Gastrocnemius medialis (tissue), 4 donors: ENCODE data around the gene CEBPG. TPM values are rescaled to one million over a fixed set of nuclear protein-coding genes. Genes with fewer than 3 reads are reported as not detected.

Experiments
- ATAC-seq, 2 donors: fragments of 150-250 bp; one replicate each; pipeline ENCODE4 v1.9.1; 2016
- DNase-seq, 2 donors: peaks; one replicate each; pipeline ENCODE4 v3.0.0-alpha.2; 2019
- H3K27ac ChIP-seq, 4 donors: fragments of 200-600 bp; sonication (generic); 1 replicate in 1 of 4; 2 replicates in 3 of 4; pipeline ENCODE4 v1.5.1; 2016 to 2018; ENCODE audit warnings: mild to moderate bottlenecking in 2 of 4, moderate library complexity in 1 of 4
- H3K27me3 ChIP-seq, 3 donors: fragments of 200-600 bp; sonication (generic) in 2 of 3; 1 replicate in 1 of 3; 2 replicates in 2 of 3; pipeline versions ENCODE4 v1.5.1 to v1.6.0; 2016 to 2019; ENCODE audit warnings: mild to moderate bottlenecking in 1 of 3, moderate library complexity in 1 of 3
- H3K36me3 ChIP-seq, 2 donors: fragments of 200-600 bp; sonication (generic) in 1 of 2; one replicate each; pipeline ENCODE4 v1.5.1; 2017 to 2018
- H3K4me1 ChIP-seq, 2 donors: fragments of 200-600 bp; sonication (generic) in 1 of 2; one replicate each; pipeline ENCODE4 v1.5.1; 2016 to 2017; ENCODE audit warnings: mild to moderate bottlenecking in 2 of 2
- H3K4me3 ChIP-seq, 4 donors: fragments of 200-600 bp; sonication (generic) in 3 of 4; 1 replicate in 1 of 4; 2 replicates in 3 of 4; pipeline ENCODE4 v1.5.1; 2016 to 2019; ENCODE audit warnings: mild to moderate bottlenecking in 2 of 4
- H3K9me3 ChIP-seq, 3 donors: fragments of 200-600 bp; sonication (generic) in 2 of 3; 1 replicate in 1 of 3; 2 replicates in 2 of 3; pipeline ENCODE4 v1.5.1; 2016 to 2019
- POLR2A ChIP-seq, 2 donors: fragments of 450-650 bp; IDR thresholded peaks; one replicate each; pipeline ENCODE4 v1.6.1; 2017; ENCODE audit warnings: antibody characterized with exemption in 2 of 2, mild to moderate bottlenecking in 2 of 2, moderate library complexity in 2 of 2
- in situ Hi-C, 4 donors: fragments of 200-750 bp; cut with MboI; loops; one replicate each; pipeline versions ENCODE4 v1.15.0 to v1.8.0; 2017; ENCODE audit warnings: low sequenced_read_pairs in 4 of 4
- intact Hi-C: fragments of 100-400 bp; cut with DNase I; formaldehyde crosslinking; loops from one replicate; pipeline ENCODE4 v1.15.1; 2023; ENCODE audit warnings: low total_unique reads
- total RNA-seq, 4 donors: library from RNA; depleted of rRNA; stranded (reverse); fragments of >200 nt; gene quantifications; one replicate each; pipeline versions ENCODE4 v1.1.0 to v1.2.3, GENCODE V29; 2016
- TF ChIP-seq, protein P1 (sequence below), 5 experiments: fragments of 450-650 bp in 3 of 5; fragments of 200-600 bp in 2 of 5; sonication (generic) in 2 of 5; IDR thresholded peaks in 4 of 5; conservative IDR thresholded peaks in 1 of 5; 1 replicate in 4 of 5; 2 replicates in 1 of 5; pipeline ENCODE4 v1.5.1; 2016 to 2019; ENCODE audit warnings: antibody characterized with exemption in 5 of 5, mild to moderate bottlenecking in 3 of 5, moderate library complexity in 3 of 5

Gene CEBPG
- total RNA-seq, 4 donors from 2014 or later = 44.2 to 50.1 (median 46.1) TPM

DNA sequence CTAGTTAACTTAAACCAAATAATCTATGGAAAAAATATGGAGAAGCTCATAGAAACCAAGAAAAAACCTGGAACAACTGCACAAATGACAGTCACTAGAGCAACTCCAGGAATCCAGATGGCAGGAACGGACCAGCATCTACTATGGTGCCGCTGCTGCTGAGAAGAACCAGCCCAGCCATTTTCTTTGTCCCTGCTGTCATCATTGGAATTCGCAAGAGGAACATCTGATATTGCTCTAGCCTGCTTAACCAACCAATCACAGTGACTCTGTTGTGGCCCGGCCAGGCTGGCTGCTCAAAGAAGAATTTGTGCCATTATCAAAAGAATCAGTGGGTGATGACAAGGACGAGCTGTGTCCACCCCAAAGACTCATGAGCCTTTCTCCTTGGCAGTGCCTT lies 38.1 kb upstream of the CEBPG start:
- TF ChIP-seq POLR2A (IDR thresholded peaks at IDR 0.05) = no peak
- TF ChIP-seq, protein P1, sequence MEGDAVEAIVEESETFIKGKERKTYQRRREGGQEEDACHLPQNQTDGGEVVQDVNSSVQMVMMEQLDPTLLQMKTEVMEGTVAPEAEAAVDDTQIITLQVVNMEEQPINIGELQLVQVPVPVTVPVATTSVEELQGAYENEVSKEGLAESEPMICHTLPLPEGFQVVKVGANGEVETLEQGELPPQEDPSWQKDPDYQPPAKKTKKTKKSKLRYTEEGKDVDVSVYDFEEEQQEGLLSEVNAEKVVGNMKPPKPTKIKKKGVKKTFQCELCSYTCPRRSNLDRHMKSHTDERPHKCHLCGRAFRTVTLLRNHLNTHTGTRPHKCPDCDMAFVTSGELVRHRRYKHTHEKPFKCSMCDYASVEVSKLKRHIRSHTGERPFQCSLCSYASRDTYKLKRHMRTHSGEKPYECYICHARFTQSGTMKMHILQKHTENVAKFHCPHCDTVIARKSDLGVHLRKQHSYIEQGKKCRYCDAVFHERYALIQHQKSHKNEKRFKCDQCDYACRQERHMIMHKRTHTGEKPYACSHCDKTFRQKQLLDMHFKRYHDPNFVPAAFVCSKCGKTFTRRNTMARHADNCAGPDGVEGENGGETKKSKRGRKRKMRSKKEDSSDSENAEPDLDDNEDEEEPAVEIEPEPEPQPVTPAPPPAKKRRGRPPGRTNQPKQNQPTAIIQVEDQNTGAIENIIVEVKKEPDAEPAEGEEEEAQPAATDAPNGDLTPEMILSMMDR (IDR thresholded peaks at IDR 0.05 in 4 of 5, conservative IDR thresholded peaks at IDR 0.05 in 1 of 5) = no peak

DNA sequence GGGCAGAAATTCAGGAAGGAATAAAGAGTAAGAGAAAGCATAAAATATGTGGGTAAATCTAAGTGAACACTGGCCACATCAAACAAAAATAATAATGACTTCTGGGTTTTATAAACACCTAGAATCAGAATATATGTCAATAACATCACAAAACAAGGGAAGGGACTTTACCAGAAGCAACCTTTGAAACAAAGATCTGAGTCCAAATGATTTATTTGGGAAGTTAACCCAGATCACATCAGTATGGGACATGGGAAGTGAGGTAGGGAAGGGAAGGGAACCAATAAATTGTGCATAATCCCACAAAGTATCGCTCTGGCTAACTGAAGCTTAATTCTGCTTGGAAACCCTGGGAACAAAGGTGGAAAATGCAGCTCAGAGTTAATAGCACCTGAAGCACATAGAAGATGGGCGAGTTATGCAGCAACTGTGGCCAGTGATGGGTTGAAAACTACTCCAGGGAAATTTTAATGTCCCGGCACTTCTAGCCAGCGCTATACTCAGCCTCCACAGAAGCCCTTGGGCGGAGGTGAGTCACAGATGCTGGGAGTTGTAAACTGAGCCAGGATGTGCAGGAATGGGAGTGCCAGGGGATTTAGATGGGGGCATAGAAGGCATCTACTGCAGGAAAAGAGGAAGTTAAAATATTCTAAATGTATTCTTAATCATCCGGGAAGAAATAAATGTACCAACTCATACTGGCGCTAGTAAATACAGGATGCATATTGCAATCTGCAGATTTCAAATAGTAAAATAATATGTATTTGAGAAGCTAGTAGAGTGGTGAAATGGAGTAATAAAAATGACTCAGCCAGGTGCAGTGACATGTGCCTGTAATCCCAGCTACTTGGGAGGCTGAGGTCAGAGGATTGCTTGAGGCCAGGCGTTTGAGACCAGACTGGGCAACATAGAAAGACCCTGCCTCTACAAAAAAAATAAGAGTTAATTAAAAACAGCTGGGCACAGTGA lies 34.2 kb upstream of the CEBPG start:
- Histone ChIP-seq H3K4me3 (no peak overlapping the region), H3K4me1 (no peaks in the 10 kb centered on the region), H3K9me3 (no peaks in the 10 kb centered on the region), H3K27me3 (no peaks in the 10 kb centered on the region), H3K36me3 (no peaks in the 10 kb centered on the region), H3K27ac (no peak overlapping the region)
- intact Hi-C loops (no loop called here), in situ Hi-C loops (no loop called here)
- TF ChIP-seq, protein P1 (IDR thresholded peaks at IDR 0.05 in 4 of 5, conservative IDR thresholded peaks at IDR 0.05 in 1 of 5) = no peak
- DNase-seq (no peak), ATAC-seq (no peak)

More for the DNA sequence above, 38.1 kb upstream of the CEBPG start:
- DNase-seq = no peak
- ATAC-seq = no peak
- Histone ChIP-seq H3K4me1 (peaks cover 0 to 5% of the 10 kb centered on the region in 2 donors), H3K9me3 (no peaks in the 10 kb centered on the region), H3K27ac (no peak overlapping the region), H3K4me3 (no peak overlapping the region), H3K36me3 (no peaks in the 10 kb centered on the region), H3K27me3 (no peaks in the 10 kb centered on the region)
- in situ Hi-C loops = no loop called here
- intact Hi-C loops = no loop called here

DNA sequence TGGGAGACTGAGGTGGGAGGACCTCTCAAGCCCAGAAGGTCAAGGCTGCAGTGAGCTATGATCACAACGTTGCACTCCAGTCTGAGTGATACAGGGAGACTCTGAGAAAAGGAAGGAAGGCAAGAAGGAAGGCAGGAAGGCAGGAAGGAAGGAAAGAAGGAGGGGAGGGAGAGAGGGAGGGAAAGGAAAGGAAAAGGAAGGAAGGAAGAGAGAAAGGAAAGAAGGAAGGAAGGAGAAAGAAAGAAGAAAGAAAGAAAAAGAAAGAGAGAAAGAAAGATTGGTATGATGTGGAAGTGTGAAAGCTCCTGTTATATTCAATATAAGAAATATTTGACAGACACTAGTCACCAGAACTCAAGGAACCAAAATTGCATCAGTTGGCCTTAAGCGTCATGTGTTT lies 32.5 kb upstream of the CEBPG start:
- Histone ChIP-seq H3K4me1 (no peaks in the 10 kb centered on the region), H3K27ac (no peak overlapping the region), H3K36me3 (no peaks in the 10 kb centered on the region), H3K4me3 (no peak overlapping the region), H3K9me3 (no peaks in the 10 kb centered on the region), H3K27me3 (no peaks in the 10 kb centered on the region)
- DNase-seq (no peak), ATAC-seq (no peak)
- in situ Hi-C loops (no loop called here), intact Hi-C loops (no loop called here)
- TF ChIP-seq, protein P1 (IDR thresholded peaks at IDR 0.05 in 4 of 5, conservative IDR thresholded peaks at IDR 0.05 in 1 of 5) = no peak
- no peak for TF ChIP-seq POLR2A (IDR thresholded peaks at IDR 0.05)

DNA sequence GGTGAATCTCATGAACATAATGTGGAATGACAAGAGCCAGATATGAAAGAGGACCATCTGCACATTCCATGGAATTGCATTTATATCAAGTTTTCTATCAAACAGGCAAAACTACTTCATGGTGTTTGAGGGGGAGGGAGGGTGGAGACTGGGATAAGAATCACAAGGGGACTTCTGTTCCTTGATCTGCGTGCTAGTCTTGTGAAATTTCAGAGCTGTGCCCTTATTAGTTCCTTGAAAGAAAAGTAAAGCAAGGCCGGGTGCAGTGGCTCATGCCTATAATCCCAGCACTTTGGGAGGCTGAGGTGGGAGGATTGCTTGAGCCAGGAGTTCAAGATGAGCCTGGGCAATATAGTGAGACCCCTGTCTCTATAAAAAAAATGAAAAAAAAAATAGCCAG lies 30.2 kb upstream of the CEBPG start:
- no peak for TF ChIP-seq POLR2A (IDR thresholded peaks at IDR 0.05)
- TF ChIP-seq, protein P1 (IDR thresholded peaks at IDR 0.05 in 4 of 5, conservative IDR thresholded peaks at IDR 0.05 in 1 of 5) = no peak
- no peaks in the 10 kb centered on the region for H3K9me3 ChIP-seq
- H3K27ac ChIP-seq = no peak overlapping the region
- in situ Hi-C loops (no loop called here), intact Hi-C loops (no loop called here)
- no peaks in the 10 kb centered on the region for H3K4me1 ChIP-seq
- H3K36me3 ChIP-seq = no peaks in the 10 kb centered on the region
- no peak for DNase-seq
- H3K27me3 ChIP-seq = no peaks in the 10 kb centered on the region
- no peak for ATAC-seq
- no peak overlapping the region for H3K4me3 ChIP-seq
